ENCODE results near the gene PRDM15.
A peak's percentile ranks its signal among the peaks of the same experiment; 100 is the strongest.

DNA sequence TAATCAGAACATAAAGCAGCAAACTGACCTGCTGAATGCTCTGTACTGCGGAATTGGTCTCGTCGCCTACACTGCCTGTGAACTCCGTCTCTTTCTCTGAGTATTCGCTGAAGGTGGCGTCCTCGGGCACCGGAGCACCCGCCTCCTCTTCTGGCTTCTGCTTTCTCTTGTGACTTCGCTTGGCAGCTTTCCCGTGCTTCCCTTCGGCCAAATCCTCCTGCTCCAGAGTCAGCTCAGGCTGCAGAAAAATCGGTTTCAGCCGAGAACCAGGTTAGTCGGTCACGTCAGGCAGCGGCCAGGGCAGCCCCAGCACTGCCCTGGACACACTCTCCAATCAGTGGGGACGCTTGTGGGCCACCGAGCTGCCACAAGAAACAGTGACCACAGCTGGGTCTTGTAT is 76.5 kb downstream of the PRDM15 start:
- TF ChIP-seq, protein P1, sequence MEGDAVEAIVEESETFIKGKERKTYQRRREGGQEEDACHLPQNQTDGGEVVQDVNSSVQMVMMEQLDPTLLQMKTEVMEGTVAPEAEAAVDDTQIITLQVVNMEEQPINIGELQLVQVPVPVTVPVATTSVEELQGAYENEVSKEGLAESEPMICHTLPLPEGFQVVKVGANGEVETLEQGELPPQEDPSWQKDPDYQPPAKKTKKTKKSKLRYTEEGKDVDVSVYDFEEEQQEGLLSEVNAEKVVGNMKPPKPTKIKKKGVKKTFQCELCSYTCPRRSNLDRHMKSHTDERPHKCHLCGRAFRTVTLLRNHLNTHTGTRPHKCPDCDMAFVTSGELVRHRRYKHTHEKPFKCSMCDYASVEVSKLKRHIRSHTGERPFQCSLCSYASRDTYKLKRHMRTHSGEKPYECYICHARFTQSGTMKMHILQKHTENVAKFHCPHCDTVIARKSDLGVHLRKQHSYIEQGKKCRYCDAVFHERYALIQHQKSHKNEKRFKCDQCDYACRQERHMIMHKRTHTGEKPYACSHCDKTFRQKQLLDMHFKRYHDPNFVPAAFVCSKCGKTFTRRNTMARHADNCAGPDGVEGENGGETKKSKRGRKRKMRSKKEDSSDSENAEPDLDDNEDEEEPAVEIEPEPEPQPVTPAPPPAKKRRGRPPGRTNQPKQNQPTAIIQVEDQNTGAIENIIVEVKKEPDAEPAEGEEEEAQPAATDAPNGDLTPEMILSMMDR (IDR thresholded peaks at IDR 0.05) = no peak
- no peak for TF ChIP-seq POLR2A (IDR thresholded peaks at IDR 0.05)
- TF ChIP-seq POLR2AphosphoS5 (IDR thresholded peaks at IDR 0.05) = peak; percentile 49

Measured in prostate gland (tissue), 2 donors.